ENCODE results near the gene ILF3.
"Not testable (repeated sequence)": the region's sequence is repeated elsewhere in the genome, so short reads cannot be mapped to it uniquely, and the experiment has no call there.

The ILF3 gene

DNA sequence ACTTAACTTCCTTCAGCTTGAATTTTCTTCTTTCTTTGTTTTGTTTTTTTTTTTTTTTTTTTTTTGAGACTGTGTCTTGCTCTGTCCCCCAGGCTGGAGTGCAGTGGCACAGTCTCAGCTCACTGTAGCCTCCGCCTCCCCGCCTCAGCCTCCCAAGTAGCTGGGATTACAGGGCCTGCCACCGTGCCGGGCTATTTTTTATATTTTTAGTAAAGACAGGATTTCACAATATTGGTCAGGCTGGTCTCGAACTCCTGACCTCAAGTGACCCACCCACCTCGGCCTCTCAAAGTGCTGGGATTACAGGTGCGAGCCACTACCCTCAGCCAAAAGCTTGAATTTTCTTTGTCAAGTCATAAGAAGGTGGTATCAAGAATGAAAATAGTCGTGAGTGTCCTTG is 21.1 kb downstream of the ILF3 start:
- not testable (repeated sequence) for DNase-seq (ENCODE audit: low read depth)

DNA sequence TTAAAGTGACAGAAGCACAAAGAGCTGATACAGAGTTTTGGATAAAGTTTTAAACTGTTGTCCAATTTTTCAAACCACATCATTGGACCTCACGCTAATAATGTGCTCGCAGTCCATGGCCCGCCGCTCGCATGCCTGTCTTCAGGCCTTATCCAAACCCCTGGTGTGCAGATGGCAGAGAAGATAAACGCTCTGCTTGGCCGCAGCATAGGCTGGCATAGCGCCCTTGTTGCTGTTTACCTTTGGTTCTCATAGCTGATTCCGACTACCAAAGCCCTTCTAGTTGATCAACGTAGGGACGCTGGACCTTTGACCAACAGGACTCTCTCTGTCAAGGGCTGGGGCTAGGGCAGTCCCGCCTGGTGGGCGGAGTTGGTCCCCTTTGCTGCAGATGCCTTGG is 23.6 kb downstream of the ILF3 start:
- no peak for DNase-seq (ENCODE audit: low read depth)

DNA sequence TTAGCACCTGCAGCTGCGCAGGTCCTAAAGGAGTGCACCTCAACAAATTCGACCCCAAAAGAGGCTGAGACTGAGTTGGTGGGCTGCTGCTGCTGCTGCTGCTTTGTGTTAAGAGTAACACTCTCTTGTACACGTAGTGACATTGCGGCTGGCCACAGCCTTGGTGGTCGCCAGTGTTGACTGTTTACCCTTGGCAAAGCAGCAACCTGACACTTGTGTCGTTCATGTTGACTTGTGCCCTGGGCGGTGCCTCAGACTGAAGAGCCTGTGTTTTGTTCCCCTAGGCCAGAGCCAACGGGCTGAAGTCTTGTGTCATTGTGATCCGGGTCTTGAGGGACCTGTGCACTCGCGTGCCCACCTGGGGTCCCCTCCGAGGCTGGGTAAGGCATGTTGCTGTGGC is 24.7 kb downstream of the ILF3 start:
- DNase-seq (ENCODE audit: low read depth): no peak

DNA sequence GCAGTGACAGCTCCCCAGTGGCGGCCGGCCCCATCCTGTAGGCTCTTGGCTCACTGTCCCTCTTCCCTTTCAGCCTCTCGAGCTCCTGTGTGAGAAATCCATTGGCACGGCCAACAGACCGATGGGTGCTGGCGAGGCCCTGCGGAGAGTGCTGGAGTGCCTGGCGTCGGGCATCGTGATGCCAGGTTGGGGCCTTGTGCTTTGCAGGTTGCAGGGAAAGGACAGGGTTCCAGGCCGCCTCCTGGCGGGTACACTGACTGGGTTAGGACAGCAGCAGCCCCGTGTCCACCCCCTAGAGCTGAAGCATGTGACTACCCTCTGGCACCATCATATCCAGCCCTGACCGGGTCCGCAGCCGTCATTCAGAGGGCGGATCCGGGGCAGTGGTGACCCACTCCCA is 25.6 kb downstream of the ILF3 start:
- no peak for DNase-seq (ENCODE audit: low read depth)

DNA sequence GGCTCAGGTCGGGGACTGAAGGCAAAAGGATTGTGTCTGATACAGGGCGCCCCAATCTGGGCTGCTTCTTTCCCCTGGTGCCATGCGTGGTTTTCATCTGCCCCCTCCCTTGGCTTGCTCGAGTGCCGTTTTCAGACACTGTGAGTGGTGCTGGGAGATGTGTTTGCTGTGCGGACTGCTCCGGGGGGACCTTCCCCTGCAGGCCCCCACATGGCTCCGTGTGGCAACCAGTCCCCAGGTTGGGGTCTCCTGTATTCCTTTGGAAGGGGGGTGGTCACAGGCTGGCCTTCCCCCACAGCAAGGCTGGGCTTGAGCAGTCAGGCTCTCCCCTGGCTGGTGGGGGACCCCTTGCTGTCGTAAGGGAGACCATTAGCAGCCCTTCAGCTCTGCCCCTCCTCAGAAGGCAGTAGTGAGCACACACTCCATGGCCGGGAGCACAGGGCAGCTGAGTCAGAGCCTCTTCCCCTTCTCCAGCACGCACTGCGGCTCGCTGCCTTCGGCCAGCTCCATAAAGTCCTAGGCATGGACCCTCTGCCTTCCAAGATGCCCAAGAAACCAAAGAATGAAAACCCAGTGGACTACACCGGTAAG is 26.5 kb downstream of the ILF3 start:
- DNase-seq (ENCODE audit: low read depth): no peak

DNA sequence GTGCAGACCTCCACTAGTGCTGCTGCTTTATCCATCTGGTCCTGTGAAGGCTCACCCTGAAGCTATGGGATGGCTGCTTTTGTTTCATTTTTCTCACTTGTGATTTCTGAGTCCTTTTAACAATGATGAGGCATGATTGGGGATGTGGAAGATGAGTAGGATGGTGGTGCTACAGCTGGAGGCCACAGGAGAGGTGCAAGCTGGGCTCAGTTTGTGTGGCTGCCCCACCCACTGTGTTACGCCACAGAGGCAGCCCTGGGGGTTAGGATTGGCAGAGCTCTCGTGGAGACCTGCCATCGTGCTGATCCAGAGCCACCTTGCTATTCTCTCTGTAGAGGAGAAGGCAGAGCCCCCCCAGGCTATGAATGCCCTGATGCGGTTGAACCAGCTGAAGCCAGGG is 27.5 kb downstream of the ILF3 start:
- no peak for DNase-seq (ENCODE audit: low read depth)

DNA sequence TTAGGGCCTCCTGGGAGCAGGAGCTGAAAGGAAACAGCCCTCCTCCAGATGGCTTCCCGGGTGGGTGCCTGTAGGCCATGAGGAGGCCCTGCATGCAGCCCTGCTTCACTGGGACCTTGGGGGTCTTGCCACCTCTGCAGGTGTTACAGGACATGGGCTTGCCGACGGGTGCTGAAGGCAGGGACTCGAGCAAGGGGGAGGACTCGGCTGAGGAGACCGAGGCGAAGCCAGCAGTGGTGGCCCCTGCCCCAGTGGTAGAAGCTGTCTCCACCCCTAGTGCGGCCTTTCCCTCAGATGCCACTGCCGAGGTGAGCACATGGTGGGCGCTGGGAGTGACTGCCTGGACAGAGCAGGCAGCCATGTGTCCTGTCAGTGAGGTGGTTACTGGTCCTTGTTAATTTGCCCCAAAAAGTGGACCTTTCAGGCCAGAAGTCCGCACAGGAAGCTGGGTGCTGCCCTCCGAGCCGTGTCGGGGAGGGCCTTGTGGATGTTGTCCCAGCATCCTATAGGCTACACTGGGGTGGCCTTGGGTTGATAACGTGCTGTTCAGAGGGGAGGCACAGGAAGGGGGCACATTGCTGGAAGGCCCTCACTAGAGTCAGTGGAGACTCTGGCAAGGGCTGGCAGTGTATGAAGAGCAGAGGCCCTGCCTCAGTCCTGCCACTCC is 28.4 kb downstream of the ILF3 start:
- no peak for DNase-seq (ENCODE audit: low read depth)

DNA sequence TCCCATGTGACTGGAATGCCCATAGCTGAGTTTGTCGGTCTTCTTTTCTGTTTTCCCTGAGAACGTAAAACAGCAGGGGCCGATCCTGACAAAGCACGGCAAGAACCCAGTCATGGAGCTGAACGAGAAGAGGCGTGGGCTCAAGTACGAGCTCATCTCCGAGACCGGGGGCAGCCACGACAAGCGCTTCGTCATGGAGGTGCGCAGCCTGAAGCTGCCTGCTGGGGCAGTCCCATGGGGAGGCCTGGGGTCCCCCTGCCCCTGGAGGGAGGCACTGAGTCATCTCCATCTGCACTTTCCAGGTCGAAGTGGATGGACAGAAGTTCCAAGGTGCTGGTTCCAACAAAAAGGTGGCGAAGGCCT is 28.9 kb downstream of the ILF3 start:
- DNase-seq (ENCODE audit: low read depth): no peak

DNA sequence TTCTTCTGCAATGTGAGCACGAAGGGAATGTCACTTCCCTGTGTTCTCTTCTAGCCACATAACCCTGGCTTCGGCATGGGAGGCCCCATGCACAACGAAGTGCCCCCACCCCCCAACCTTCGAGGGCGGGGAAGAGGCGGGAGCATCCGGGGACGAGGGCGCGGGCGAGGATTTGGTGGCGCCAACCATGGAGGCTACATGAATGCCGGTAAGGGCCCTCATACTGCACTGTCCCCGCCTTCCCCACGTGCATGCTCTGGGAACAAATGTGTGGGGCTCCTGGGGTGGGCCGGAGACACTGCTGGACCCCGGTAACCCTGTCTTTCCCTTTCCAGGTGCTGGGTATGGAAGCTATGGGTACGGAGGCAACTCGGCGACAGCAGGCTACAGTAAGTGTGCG is 29.4 kb downstream of the ILF3 start:
- no peak for DNase-seq (ENCODE audit: low read depth)

DNA sequence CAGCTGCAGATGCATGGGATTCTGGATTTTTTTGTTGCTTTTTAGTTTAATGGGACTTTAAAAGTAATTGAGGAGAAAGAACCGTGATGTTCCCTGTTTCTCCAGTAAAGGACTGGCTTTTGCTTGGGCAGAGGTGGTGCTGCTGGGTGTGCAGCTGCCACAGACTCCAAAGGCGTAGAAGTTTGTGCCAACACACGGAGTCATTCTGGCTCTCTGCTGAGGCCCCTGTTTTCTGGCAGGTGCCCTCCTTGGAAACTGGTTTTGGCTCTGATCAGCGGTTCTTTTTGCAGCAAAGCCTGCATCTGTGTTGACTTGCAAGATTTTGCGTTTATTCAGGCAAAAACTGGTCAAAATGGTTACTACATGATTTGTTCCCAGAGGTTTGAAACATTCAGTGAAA is 31.1 kb downstream of the ILF3 start:
- no peak for DNase-seq (ENCODE audit: low read depth)

DNA sequence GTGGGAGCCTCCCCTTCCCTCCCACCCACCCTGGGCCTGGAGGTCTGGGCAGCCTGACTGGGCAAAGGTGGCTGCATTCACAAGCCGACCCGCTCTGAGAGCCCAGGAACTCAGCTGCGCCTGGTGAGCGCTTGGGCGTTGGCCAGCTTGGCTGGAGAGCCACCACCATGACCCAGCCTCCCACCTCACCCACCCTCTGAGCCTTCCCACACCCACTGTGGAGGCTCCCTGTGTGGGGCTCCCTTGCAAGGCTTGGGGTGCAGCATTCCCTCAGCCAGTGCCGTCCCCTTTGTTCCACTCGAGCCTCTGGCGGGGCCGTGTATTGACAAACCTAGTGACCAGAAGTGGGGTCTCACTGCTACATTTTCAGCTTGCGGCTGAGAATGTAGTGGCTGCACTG is 32.0 kb downstream of the ILF3 start:
- DNase-seq (ENCODE audit: low read depth): no peak

DNA sequence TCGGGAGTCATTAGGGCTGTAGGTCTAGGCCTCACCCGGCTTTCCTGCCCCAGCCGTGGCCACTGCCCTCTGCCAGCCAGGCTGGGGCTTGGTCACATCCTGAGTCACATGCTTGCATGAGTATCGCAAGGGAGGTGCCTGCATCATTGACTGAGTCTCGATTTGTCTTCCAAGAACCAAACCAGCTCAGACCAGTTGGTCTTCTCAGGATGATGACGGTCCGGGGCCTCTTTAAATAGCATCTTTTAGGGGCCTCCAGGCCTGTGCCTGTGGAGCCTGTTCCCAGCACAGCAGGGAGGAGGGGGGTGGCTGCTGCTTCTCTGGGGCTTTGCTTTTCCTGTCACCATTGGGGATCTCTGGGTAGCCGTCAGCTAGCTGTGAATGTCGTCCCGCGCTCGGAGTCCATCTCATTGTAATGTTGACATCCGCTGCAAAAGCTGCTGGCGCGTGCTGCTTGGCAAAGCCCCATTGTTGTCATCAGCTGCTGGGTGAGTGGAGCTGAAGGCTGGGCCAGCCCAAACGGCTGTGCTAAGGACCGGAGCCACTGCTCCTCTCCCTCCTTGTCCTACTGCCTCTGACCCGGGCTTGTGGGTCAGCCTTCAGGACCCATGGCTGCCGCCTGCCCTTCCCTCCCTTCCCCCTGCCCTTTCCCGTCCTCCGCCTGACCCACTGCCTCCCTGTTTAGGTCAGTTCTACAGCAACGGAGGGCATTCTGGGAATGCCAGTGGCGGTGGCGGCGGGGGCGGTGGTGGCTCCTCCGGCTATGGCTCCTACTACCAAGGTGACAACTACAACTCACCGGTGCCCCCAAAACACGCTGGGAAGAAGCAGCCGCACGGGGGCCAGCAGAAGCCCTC is 32.7 kb downstream of the ILF3 start:
- DNase-seq (ENCODE audit: low read depth): no peak

DNA sequence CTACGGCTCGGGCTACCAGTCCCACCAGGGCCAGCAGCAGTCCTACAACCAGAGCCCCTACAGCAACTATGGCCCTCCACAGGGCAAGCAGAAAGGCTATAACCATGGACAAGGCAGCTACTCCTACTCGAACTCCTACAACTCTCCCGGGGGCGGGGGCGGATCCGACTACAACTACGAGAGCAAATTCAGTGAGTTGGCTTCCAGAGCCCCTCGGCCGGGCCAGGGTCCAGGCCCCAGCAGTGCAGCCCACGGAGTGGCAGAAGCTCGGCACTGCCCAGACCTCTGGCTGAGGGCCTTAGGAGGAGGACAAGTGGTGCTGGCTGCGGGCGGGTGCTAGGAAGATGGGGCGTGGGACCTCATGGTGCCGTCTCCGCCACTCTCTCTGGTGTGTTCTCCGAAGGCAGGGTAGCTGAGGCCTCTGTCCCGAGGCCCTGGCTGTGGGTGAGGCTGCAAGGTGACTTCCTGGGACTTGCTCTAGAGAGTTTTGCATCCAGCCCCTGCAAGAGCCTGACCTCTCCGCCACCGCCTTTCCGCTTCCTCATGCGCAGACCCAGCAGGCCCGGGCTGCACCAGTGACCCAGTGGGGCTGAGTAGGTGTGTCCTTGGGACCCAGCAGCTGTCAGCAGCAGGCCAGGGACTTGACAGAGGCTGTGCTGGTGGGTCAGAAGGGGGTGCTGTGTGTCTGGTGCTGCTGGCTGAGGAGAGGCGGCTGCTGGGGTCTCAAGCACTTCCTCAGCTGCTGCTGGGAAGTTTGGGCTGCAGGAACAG is 33.6 kb downstream of the ILF3 start:
- no peak for DNase-seq (ENCODE audit: low read depth)

DNA sequence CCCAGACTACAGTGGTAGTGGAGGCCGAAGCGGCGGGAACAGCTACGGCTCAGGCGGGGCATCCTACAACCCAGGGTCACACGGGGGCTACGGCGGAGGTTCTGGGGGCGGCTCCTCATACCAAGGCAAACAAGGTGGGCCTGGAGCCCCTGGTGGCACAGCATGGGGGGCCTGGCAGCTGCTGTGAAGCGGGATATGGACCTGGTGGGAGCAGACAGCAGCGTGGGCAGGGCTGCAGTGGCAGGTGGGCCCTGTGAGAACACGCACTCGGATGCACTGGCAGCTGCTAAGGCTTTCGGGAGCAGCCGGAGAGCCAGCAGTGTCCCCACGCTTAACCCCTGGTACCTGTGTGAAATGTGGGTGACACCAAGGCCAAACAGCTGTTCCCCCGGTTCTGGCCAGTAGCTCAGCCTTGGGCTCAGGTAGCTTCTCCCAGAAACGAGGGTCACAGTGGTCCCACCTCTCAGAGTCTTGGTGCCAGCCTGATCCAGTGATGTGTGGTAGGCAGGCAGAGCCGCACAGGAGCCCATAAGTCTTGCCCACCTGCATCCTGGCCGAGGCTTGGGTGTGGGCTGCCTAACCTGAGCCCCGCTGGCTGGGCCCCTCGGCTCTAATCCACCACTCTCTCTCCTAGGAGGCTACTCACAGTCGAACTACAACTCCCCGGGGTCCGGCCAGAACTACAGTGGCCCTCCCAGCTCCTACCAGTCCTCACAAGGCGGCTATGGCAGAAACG is 34.6 kb downstream of the ILF3 start:
- DNase-seq (ENCODE audit: low read depth): no peak

DNA sequence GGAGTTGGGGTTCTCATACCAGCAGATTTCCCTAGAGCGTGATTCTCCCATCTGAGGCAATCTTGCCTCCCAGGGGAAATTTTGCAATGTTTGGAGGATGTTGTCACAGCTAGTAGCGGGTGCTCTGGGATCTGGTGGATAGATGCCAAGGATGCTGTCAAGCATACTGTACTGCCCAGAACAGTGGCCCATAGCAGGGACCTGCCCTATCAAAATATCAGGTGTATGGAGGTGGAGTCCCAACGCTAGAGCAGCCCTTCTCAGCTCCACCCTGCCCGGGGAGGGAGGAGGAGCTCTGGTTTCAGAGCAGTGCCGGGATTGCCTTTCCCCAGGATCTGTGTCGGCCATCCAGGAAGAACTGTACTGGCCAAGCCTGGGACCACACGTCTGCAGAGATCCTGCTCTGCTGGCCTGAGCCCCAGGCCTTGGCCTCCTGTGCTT is 36.2 kb downstream of the ILF3 start:
- no peak for DNase-seq (ENCODE audit: low read depth)

DNA sequence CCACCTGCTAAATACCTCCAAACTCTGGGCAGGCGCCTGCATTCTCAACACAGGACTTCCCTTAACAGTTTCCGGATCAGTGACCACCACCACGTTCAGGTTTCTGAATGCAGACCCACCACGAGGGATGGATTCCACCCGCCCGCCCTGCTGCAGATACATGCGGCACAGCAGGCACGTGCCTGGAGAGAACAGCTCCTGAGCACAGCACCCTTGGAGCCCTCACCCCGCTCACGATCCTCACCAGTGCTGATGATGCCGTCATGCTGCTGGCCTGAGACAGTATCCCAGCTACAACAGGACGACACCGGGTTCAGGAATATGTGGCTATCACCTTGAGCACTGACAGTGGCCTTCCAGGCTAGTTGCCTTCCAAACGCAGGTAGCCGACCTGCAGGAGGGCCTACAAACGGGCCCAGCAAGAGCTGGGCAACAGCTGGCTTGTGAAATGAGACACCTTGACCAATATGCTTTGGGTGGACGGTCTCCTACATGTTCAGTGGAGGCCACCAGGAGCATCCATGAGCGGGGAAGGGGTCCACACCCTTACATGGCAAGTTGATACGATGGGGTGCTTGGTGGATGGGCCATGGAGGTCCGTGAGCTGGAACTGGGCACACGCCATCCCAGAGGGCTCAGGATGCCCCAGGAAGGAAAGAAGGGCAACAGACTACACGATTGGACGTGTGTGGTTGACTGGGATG is 37.2 kb downstream of the ILF3 start:
- DNase-seq (ENCODE audit: low read depth): no peak

DNA sequence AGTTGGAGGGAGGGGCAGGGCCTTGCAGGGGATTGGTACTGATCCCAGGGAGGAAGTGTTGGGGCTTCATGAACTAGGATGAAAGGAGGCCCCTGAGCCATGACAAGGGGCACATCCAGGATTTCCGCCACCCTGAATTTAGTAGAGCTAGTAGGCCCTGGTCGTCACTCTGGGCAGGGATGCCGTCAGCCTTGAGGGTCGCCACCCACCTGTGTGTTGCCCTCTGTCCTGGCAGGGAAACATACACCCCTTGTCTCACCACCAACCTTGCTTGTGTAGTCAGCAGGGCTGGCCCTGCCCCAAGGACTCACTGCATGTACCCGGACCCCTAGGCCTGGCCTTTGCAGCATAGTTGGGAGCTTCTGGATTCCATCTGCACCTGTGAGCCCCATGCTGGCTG is 37.7 kb downstream of the ILF3 start:
- DNase-seq (ENCODE audit: low read depth): no peak

DNA sequence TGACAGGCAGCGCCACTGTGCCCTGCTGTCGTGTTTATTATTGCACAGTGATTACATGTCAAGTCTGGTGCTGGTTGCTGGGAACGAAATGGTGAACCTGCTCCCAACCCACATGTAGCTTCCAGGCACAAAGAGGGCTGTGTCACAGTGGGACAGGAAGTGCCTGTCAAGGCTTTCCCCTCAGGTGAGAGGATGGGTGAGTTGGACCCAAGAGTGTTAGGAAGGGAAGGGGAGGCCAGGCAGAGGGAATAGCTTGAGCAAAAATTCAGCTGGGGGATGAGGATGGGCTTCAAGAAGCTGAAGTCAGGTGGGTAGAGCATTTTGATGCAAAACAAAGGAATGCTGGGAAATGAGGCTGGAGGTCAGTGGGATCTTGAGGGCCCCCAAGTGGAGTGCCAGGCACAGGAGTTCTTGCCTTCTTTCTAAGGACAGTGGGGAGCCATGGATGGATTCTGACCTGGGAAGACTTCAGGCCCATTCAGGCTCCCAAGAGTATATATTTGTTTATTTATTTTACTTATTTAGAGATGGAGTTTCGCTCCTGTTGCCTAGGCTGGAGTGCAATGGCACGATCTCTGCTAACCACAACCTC is 38.6 kb downstream of the ILF3 start:
- no peak for DNase-seq (ENCODE audit: low read depth)

DNA sequence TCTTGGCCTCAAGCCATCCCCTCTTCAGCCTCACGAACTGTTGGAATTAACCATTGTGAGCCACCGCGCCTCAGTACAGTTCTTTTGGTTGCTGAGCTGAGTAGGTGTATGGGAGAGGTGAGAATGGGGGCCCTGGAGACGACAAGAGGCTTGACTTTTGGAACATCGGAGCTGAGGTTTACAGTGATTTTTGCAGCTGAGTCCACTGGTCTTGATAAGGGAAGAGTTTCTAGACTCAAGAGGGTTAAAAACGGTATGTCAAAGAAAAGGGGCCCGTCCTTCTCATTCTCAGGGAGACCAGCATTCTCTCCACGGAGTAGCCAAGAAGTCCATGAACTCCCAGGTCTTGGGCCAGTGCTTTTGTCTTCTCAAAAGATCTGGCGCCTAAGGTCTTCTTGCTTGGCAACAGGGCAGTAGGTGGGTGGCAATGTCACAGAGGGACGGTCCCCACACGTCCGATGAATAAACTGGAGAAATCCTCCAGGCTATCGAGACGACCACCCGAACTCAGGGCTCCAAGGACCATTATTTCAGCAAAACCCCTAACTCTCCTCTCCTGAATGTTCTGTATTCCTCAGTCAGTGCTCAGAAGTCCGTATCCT is 40.7 kb downstream of the ILF3 start:
- DNase-seq (ENCODE audit: low read depth): no peak

All from CMK (cell line).